Measurements from ENCODE around the gene IL15.
"Not testable (repeated sequence)": the region's sequence is repeated elsewhere in the genome, so short reads cannot be mapped to it uniquely, and the experiment has no call there.

IL15 gene

GRCh38 chr4:141646969-141647368, 10.6 kb downstream of the IL15 start:
- DNase-seq: no peak

- no peak for DNase-seq
These were observed 11.6 kb downstream of the IL15 start for GRCh38 chr4:141647966-141648365.

DNA sequence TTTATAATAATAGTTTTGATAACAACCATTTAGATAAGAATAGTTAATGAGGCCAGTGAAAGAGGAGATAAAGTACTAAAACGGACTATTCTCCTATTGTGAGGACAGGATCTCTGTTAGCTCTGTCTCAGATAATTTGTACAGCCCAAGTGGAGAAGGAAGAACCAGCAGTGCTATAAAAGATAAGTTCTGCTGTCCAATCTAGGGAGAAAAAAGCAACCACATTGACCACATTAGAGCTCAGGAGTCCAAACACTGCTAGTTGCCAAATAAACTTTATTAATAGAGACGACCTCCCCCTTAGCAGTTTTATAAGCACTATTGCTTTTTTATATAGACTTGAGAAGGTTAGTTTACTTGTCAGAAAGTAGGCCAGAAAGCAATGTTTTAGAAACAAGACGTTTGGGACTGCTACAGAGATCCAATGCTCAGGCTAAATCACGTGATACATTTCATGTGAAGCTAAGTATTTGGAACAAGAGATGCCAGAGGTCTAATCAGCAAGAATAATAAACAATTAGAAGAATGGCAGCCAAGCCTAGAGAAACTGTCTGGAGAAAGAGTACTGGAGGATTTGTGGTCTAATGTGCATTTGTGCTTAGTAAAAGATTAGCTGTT, 15.9 kb downstream of the IL15 start:
- no peak for DNase-seq

DNA sequence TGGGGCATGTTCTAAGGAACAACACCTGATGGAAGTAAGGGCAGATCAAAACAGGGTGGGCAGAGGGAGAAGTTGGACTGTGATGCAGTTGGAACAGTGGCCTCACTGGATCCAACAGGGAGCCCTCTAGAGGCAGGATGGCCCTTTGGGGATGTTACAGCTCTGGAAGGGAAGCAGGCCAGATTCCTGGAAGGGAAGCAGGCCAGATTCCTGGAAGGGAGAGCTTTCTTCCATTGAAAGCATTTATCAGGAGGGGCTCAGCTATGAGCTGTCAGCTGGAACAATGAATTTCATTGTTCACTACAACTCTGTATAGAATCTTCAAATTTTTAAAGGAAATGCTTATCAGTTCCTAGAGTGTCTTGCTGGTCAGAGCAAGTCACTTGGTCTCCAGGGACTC, 17.7 kb downstream of the IL15 start:
- DNase-seq: peak in 1 of 58 donors; percentile 4

DNA sequence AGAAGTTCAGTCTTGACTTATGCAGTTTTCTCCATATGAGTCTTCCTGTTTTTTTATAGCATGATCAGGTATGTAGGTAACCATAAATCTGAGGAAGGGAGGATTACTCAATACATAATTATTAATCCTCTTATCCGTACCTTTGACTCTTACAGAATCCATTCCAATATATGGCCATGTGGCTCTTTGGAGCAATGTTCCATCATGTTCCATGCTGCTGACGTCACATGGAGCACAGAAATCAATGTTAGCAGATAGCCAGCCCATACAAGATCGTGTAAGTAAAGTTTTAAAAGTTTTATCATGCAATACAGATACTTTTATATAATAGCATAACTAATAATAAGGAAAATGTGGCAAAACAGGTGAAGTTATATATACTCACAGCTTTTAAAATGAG, 19.6 kb downstream of the IL15 start:
- no peak for DNase-seq

GRCh38 chr4:141657550-141658250, 21.3 kb downstream of the IL15 start:
- no peak for DNase-seq

GRCh38 chr4:141658309-141658708, 21.9 kb downstream of the IL15 start:
- no peak for DNase-seq

DNA sequence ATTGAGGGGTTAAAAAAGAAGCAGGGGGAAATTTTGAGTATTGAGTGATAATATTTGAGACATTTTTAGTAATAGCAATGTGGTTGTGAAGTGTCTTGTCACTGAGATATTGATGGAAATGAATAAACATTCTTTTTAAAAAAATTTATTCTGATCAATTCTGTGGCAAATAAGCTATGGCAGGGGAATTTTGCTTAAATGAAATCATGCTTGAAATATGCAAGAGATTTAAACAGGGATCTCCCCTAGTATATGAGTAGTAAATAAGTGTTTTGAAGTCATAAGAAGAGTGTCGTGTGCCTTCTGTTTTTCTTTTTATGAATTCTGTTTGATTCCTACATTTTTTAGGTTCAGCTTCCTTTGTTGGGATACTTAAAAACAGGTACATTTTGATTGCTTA, 23.2 kb downstream of the IL15 start:
- DNase-seq: no peak

DNA sequence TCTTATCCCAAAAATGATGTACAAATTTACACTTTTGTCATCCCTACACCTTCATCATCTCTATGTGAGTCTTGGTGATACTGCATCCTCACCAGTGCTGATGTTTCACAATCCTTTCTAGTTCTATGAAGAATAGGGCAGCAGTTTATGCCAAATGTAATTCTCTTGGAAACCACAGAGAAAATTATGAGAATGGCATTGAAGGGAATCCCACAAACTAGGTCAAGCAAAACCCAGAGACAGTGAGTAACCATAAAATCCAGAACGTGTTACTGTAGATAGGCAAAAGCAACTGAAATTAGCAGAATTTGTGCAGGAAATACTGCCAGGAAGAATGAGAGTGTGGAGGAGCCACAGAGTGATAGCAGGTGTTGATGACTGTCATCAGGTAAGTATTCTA, 24.5 kb downstream of the IL15 start:
- DNase-seq: no peak

- no peak for DNase-seq
These were observed 32.0 kb downstream of the IL15 start for GRCh38 chr4:141668200-141668910.

- DNase-seq: no peak
These were observed 33.1 kb downstream of the IL15 start for GRCh38 chr4:141669501-141669900.

GRCh38 chr4:141675384-141675783, 39.0 kb downstream of the IL15 start:
- DNase-seq: no peak

GRCh38 chr4:141676087-141676670, 39.8 kb downstream of the IL15 start:
- no peak for DNase-seq

- DNase-seq: no peak
These were observed 43.7 kb downstream of the IL15 start for GRCh38 chr4:141680060-141680459.

GRCh38 chr4:141684785-141685184, 48.4 kb downstream of the IL15 start:
- no peak for DNase-seq

DNA sequence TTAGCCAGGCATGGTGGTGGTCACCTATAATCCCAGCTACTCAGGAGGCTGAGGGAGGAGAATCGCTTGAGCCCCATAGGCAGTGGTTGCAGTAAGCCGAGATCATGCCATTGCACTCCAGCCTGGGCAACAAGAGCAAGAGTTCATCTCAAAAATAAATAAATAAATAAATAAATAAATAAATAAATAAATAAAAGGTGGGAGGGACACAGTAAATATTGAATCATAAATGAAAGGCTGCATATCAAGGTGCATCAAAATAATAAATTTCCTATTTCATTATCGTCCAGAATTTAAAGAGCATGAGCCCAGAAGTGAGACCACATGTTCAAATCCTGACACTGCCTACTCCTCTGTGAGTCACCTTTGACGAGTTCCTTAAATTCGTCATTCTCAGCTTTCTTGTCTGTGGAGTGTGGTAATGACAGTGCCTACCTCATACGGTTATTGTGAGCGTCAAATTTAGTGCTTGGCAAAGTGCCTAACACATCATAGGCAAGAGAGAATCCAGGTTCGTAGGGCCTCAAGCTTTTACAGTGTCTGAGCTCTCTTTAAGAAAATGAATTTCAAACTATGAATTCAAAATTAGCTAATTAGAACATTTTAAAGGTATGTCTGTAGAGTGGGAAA, 49.9 kb downstream of the IL15 start:
- DNase-seq: no peak

GRCh38 chr4:141686879-141687278, 50.5 kb downstream of the IL15 start:
- DNase-seq: no peak

DNA sequence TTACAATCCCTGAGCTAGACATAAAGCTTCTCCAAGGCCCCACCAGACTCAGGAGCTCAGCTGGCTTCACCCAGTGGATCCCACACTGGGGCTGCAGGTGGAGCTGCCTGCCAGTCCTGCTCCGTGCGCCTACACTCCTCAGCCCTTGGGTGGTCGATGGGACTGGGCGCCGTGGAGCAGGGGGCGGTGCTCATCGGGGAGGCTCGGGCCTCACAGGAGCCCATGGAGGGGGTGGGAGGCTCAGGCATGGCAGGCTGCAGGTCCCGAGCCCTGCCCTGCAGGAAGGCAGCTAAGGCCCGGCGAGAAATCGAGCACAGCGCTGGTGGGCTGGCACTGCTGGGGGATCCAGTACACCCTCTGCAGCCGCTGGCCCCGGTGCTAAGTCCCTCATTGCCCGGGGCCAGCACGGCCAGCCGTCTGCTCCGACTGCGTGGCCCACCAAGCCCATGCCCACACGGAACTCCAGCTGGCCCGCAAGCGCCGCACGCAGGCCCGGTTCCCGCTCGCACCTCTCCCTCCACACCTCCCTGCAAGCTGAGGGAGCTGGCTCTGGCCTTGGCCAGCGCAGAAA, 53.4 kb downstream of the IL15 start:
- not testable (repeated sequence) for DNase-seq

GRCh38 chr4:141691247-141691646, 54.9 kb downstream of the IL15 start:
- not testable (repeated sequence) for DNase-seq

- DNase-seq: no peak
These were observed 55.7 kb downstream of the IL15 start for GRCh38 chr4:141692081-141692480.

GRCh38 chr4:141697116-141697515, 60.7 kb downstream of the IL15 start:
- no peak for DNase-seq

All from anterior cingulate cortex (tissue), 58 donors.